Right ventricle myocardium superior (tissue), 1 donor: ENCODE data around the gene UPK3BL1. TPM values are rescaled to one million over a fixed set of nuclear protein-coding genes. Genes with fewer than 3 reads are reported as not detected.
A peak's percentile ranks its signal among the peaks of the same experiment; 100 is the strongest.
"Not testable (repeated sequence)": the region's sequence is repeated elsewhere in the genome, so short reads cannot be mapped to it uniquely, and the experiment has no call there.

Experiments used
- ATAC-seq: fragments of 200-7000 bp; cut with Tn5 transposase; one replicate; pipeline ENCODE4 v1.9.1; 2020; ENCODE audit warnings: mild to moderate bottlenecking; ENCODE audit not compliant: poor library complexity
- DNase-seq: peaks from one replicate; pipeline ENCODE4 v3.0.0-alpha.2; 2020
- intact Hi-C: fragments of 100-400 bp; cut with DNase I; formaldehyde crosslinking; loops from one replicate; pipeline ENCODE4 v1.11.2; 2022
- total RNA-seq: library from RNA; stranded (reverse); fragmentation: NEBNext Ultra II Directional; extraction: Animal tissue kit (Norgen Biotek cat#: 25700); gene quantifications from one replicate; pipeline ENCODE4 v1.2.1, GENCODE V29; 2021
- donor health status: DM: no; HTN: yes; CAD: no; lungs with severe emphysema.

UPK3BL1 gene
- total RNA-seq, 1 donor from 2014 or later: 12.2 TPM

DNA sequence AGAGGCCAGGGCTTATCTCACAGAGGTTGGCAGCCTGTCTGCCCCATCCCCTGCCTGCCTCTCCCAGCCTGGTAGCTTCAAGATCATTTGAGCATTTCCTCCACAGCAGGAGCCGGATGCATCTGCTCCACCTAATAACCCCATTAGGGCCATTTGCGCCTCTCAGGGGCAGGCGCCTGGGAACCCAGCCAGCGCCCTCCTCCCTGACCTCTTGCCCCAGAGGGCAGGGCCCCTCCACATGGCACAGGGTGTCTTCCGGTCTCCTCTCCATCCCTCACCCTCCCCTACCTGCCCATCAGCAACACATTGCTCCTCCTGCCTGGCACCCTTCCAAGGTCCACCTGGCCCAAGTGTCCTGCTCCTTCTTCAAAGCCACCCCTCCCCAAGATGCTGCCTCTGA lies 7.2 kb downstream of the UPK3BL1 start:
- intact Hi-C loops, DNase-seq: not testable (repeated sequence)
- peak; percentile 6 for ATAC-seq

GRCh38 chr7:102634299-102634698 lies 8.3 kb downstream of the UPK3BL1 start:
- intact Hi-C loops, ATAC-seq, DNase-seq: not testable (repeated sequence)

GRCh38 chr7:102630622-102631021 lies 12.0 kb downstream of the UPK3BL1 start:
- intact Hi-C loops, DNase-seq, ATAC-seq: not testable (repeated sequence)

DNA sequence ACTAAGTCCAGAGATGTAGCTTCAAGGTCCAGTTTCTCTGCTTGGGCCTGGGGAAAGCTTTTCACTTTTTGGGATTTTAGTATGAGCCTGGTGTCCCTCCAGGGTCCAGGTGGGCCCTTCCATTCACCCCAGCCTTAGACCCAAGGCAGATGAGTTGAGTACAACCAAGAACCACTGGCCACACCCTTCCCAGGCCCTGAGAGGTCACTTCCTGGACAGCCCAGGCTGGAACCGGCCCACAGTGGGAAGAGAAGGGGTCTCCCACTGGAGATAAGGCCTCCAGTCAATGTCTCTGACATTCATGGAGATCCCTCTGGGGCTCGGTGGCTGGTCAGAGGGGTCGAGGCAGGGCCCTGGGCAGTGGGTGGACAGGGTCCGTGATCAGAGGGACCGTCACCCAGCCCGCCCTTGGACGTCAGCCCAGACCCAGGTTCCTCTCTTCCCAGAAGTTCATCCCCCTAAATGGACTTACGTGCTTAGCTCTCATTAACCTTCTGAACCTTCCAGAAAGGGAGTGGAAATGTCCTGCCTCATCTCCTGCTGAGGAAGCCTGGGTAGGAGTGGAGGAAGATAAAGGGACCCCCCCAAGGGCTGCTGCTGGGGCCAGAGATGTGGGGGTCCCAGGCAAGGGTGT lies 15.2 kb downstream of the UPK3BL1 start:
- DNase-seq, intact Hi-C loops: not testable (repeated sequence)
- peak; percentile 14 for ATAC-seq

DNA sequence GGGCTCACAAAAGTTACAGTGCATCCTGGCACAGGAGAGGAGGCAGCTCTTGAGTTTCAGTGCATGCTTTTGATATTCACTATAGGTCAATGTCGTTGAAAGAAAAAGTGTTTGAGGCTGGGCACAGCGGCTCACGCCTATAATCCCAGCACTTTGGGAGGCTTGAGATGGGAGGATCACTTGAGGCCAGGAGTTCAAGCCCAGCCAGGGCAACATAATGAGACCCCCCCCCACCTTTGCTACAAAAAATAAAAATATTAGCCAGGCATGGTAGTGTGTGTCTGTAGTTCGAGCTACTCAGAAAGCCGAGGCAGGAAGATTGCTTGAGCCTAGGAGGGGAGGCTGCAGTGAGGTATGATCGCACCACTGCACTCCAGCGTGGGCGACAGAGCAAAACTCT lies 24.5 kb downstream of the UPK3BL1 start:
- ATAC-seq, intact Hi-C loops: not testable (repeated sequence)
- DNase-seq: peak; percentile 8

GRCh38 chr7:102616507-102617125 lies 26.0 kb downstream of the UPK3BL1 start, which contains the start of gene RASA4:
TSS of gene RASA4 (minus strand) at chr7:102616756. CDS start at chr7:102616689, 67 bp downstream.
- intact Hi-C loops: not testable (repeated sequence)
- peak; percentile 81 for DNase-seq
- peak; percentile 96 for ATAC-seq

DNA sequence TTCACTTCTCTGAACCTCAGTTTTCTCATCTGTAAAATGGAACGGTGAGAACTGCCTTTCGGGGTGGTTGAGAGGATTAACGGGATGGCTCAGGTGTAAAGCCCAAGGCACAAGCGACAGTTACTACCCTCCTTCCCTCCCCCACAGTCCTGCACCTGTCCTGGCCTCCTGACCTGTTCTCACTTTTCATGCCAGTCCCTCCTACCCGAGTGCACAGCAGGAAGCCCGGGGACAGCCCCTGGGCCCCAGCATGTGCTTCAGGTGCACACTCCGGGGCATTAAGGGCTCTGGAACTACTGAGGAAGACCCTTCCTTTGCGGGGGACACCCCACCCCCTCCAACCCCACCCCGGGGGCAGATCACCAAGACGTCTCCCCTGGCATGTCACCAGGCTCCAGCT lies 26.7 kb downstream of the UPK3BL1 start:
- DNase-seq, ATAC-seq, intact Hi-C loops: not testable (repeated sequence)

DNA sequence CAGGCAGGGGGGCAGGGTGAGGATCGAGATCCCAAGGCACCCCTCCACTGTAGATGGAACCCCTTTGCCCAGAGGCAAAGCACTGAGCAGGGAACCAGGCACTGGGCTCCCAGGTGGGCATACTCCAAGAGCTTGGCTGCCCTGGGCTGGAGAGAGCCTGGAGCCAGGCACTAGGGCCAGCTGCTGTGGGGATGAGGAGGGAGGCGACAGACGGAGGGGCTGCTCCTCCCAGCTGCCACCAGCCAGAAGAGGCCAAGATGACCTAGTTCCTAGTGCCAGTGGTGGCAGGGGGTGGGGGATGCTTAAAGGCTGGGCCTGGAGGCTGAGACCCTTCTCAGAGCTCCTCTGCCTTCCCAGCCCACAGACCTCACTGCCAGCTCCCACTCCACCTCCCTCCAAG lies 27.7 kb downstream of the UPK3BL1 start:
- DNase-seq, ATAC-seq, intact Hi-C loops: not testable (repeated sequence)

GRCh38 chr7:102614346-102614697 lies 28.3 kb downstream of the UPK3BL1 start:
- intact Hi-C loops, DNase-seq, ATAC-seq: not testable (repeated sequence)

DNA sequence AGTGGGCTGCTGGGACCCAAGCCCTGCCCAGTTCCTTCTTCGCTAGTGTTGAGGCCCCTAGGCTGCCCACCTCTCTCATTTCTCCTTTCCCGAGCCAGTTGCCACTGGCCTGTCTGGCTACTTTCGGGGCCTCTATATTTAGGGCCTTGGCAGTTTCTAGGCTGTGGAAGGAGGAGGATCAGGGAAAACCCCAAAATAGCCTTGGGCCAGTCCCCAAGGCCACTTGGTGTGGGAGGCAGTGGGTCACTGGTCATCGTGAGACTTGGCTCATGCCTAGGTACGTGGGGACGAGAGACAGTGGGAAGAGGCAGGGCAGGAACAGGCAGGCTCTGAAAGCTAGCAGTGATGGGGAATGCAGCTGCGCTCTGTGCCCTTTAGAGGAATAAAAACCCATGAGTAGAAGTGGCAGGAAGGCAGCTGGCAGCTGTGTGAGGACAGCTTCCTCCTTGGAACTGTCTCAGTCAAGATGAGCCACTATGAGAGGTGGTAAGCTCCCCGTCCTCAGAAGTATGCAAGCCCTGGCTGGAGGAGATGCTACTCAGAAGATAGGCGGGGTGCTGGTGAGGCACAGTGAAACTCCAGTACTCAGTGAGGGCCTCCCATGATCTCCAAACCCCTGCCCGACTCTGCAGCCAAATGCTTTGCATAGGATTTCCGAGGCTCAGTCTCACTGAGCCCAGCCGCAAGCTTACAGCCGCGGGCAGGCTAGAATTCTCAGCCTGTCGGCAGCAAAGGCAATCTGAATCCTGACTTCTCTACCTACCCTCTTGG lies 28.8 kb downstream of the UPK3BL1 start:
- intact Hi-C loops, ATAC-seq: not testable (repeated sequence)
- DNase-seq: peak; percentile 34

DNA sequence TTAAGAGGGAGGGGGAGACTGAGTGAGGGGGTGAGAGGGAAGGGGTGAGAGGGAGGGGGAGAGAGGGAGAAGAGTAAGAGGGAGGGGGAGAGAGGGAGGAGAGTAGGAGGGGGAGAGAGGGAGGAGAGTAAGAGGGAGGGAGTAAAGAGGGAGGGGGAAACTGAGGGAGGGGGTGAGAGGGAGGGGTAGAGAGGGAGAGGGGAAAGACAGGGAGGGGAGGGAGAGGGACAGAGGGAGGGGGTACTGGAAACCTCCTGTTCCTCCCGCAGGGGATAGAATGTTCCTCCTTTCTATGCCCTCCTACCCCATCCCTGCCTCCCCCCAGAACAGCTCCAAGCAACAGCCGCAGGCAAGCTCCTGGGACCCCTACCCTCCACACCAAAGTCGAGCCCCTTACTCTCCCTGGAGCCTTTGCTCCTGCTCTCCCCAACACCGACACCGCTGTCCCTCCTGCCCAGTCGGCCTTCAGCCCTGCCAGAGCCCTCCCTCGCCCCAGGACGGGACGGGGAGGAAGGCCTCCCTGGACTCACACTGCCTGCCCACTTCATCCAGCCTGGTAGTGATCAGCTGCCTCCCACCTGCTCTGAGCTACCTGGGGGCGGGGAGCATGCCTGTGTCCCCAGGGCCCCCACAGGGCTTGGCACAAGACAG lies 30.8 kb downstream of the UPK3BL1 start:
- peak; percentile 54 for DNase-seq
- intact Hi-C loops, ATAC-seq: not testable (repeated sequence)

DNA sequence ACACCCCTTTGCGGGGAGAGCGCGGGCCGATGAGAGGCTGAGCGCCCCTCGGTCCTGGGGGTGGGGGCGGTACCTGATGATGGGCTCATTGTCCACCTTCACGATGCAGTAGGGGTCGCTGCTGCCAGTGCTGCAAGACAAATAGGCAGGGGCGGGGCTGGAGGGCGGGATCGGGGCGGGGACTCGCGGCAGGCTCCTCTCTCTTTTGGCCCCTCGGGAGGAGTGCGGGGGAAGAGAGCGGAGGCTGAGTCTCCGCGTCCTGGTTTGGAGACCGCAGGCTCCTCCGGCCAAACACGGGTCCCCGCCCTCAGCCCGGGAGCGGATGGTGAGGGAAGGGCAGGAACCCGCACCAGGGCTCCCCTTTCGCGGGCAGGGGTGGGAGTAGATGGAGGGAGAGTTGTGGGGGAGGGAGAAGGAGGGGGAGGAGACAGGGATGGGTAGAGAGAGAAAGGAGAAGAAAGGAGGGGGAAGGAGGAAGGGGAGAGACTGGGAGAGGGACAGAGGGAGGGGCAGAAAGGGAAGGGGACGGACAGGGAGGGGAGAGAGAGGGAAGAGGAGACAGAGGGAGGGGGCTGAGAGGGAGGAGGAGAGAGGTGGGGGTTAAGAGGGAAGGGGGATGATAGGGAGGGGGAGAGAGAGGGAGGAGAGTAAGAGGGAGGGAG lies 31.4 kb downstream of the UPK3BL1 start:
- DNase-seq, intact Hi-C loops: not testable (repeated sequence)
- ATAC-seq: peak; percentile 75

GRCh38 chr7:102610441-102610840 lies 32.1 kb downstream of the UPK3BL1 start:
- ATAC-seq, intact Hi-C loops: not testable (repeated sequence)
- peak; percentile 37 for DNase-seq

- DNase-seq, intact Hi-C loops, ATAC-seq: not testable (repeated sequence)
These were observed 32.9 kb downstream of the UPK3BL1 start for GRCh38 chr7:102609734-102610133.

DNA sequence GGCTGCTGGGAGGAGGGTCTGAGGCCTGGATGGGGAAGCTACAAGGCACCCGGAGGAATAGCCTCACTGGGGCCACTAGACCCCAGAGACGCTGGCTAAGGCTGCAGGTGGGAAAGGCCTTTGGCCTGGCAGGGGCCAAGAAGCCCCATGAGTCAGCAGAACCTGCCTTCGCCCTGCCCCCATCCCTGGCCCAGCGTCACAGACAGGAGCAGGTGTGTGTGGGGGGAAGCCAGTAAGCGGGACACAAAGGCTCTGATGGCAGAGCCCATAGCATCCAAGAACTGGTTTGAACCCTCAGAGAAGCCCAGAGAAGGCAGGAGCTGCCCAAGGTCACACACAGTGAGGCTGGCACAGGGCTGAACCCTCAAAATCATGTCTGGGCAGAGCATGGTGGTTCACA lies 35.7 kb downstream of the UPK3BL1 start:
- intact Hi-C loops, ATAC-seq, DNase-seq: not testable (repeated sequence)

DNA sequence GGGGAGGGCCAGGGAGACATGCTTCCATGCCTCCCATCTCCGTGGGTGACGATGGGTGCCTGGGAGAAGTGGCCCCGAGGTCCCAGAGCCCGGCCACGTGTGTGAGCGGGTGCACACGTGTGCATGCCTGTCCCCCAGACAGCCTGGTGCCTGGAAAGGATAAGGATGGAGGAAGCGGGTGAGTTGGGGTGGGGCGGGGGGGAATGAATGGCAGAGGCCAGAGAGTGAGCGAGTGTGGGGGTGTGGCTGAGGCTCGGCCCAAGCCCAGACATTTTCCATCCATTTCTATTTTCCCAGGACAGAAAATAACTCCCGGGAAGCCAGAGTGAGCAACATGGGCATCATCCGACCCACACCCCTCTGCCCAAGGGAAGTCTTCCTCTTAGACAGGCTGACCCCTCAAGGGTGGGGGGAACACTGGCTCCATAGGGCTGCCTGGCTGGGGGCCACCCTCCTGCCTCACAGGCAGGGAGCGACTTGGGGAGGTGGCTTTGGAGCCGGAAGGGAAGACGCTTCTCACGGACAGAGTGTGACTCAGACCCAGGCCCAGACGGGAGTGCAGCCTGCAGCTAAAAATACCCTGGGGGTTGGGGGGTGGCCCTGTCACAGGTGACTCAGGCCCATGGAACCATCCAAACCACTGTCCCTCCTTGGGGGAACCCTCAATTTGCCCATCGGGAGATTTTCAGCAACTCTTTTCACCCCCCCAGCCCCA lies 38.0 kb downstream of the UPK3BL1 start:
- DNase-seq, intact Hi-C loops: not testable (repeated sequence)
- peak; percentile 8 for ATAC-seq

GRCh38 chr7:102602317-102602716 lies 40.3 kb downstream of the UPK3BL1 start:
- DNase-seq, intact Hi-C loops, ATAC-seq: not testable (repeated sequence)

DNA sequence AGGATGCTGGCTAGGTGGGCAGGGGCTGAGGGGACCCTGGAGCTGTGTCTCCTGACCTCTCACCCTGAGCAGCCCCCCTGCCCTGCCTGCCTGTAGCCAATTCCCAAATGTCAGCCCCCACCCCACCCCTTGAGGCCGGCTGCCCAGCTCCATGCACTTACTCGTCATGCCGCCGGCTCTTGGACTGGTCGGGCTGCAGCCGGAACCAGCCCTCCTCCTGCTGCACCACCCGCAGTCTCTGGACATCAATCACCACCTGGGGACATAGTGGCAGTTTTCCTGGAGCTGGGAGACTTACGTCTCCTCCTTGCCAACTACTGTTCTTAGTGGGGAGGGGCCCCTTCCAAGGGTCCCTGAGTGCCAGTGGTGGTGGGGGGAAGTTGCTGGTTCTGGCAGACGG lies 42.9 kb downstream of the UPK3BL1 start:
- DNase-seq, ATAC-seq, intact Hi-C loops: not testable (repeated sequence)
